ENCODE measurements around the gene SKIL. TPM values are rescaled to one million over a fixed set of nuclear protein-coding genes. Genes with fewer than 3 reads are reported as not detected.

The SKIL gene
- total and polyA plus RNA-seq, 2 experiments from 2014 or later, result 141 to 358 TPM

- Histone ChIP-seq H4K20me1 (replicated peaks; ENCODE audit: insufficient read depth) (peaks cover 93% of the 10 kb centered on the region), H3K36me3 (ENCODE audit: insufficient read depth) (peaks cover 40% of the 10 kb centered on the region), H3K4me1 (ENCODE audit: insufficient read depth) (peaks cover 78% of the 10 kb centered on the region), H3K79me2 (replicated peaks; ENCODE audit: insufficient read depth) (peaks cover 100% of the 10 kb centered on the region), H3K4me2 (peak overlapping the region; percentile 86), H3K27me3 (ENCODE audit: insufficient read depth) (no peaks in the 10 kb centered on the region), H3K27ac (ENCODE audit: low read depth) (no peak overlapping the region), H3K4me3 (peak overlapping the region; percentile 92), H2AFZ (no peak overlapping the region), H3K9me2 (ENCODE audit: insufficient read depth) (no peaks in the 10 kb centered on the region), H3F3A (replicated peaks; ENCODE audit: low read depth) (peaks cover 10% of the 10 kb centered on the region; the same call in 1 of the 2 replicates)
- Mint-ChIP-seq H3K4me3 (peak overlapping the region; percentile 89), H3K36me3 (ENCODE audit: low read depth) (peaks cover 89% of the 10 kb centered on the region), H3K27ac (no peak overlapping the region), H3K4me1 (peaks cover 48% of the 10 kb centered on the region), H3K27me3 (ENCODE audit: insufficient read depth, low read depth, poor library complexity) (peaks cover 11% of the 10 kb centered on the region), H3K9me3 (no peaks in the 10 kb centered on the region)
- TF ChIP-seq ZNF114 (CRISPR knock-in tag; IDR thresholded peaks at IDR 0.05) (no peak), JUNB (IDR thresholded peaks at IDR 0.05; ENCODE audit: unreplicated experiment) (no peak), STAT1 (IDR thresholded peaks at IDR 0.05; ENCODE audit: unreplicated experiment) (no peak), EZH2phosphoT487 (IDR thresholded peaks at IDR 0.05; ENCODE audit: unreplicated experiment) (no peak), CREB1 (CRISPR knock-in tag; IDR thresholded peaks at IDR 0.05; ENCODE audit: low read depth) (no peak), NANOG (IDR thresholded peaks at IDR 0.05; ENCODE audit: borderline replicate concordance) (no peak), CTCF (conservative IDR thresholded peaks at IDR 0.05; ENCODE audit: low read depth in 2 of 2) (no peak), ETS1 (IDR thresholded peaks at IDR 0.05) (no peak), POLR2AphosphoS5 (IDR thresholded peaks at IDR 0.05; ENCODE audit: low read depth) (no peak), REST (IDR thresholded peaks at IDR 0.05; ENCODE audit: unreplicated experiment) (no peak), EZH2 (IDR thresholded peaks at IDR 0.05; ENCODE audit: low read depth, unreplicated experiment) (no peak), ZNF462 (CRISPR knock-in tag; IDR thresholded peaks at IDR 0.05) (no peak), ZNF331 (CRISPR knock-in tag; IDR thresholded peaks at IDR 0.05; ENCODE audit: low read depth) (no peak)
- no peak for ATAC-seq
- DNase-seq (ENCODE audit: low spot score), result no peak
Measured at GRCh38 chr3:170364965-170365364, 7.5 kb downstream of the SKIL start.

Measured in GM23338 (cell line).